GF-D8 (cell line): ENCODE measurements around the gene USP37.

Experiments used
- DNase-seq: peaks from one replicate; lab custom pipeline; 2025; lab: John Stamatoyannopoulos, UW

USP37 gene

DNA sequence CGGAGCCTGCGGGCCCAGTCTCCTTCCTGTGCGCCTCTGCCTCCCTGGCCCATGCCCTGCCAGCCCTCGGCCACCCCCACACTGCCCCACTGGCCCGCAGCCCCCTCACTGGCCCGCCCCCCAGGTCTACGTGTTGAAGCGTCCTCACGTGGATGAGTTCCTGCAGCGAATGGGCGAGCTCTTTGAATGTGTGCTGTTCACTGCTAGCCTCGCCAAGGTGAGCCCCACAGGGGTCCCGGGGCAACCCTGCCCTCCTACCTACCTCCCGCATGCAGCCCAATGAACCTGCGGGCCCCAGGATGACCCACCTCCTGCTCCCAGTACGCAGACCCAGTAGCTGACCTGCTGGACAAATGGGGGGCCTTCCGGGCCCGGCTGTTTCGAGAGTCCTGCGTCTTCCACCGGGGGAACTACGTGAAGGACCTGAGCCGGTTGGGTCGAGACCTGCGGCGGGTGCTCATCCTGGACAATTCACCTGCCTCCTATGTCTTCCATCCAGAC, 165.2 kb downstream of the USP37 start:
- no peak for DNase-seq

DNA sequence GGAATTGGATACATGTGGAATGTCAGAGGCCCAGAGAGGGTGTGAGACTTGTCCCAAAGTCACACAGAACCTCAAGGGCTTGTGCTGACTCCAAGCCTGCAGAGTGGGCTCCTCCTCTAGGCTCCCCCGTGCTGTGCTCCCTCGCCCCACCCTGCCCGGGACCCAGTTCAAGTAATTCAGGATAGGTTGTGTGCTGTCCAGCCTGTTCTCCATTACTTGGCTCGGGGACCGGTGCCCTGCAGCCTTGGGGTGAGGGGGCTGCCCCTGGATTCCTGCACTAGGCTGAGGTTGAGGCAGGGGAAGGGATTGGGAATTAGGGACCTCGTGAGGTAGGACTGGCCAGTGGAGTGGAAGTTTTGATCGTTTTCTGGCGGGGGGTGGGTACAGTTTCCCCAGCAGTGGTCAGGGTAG, 165.7 kb downstream of the USP37 start:
- DNase-seq: no peak

DNA sequence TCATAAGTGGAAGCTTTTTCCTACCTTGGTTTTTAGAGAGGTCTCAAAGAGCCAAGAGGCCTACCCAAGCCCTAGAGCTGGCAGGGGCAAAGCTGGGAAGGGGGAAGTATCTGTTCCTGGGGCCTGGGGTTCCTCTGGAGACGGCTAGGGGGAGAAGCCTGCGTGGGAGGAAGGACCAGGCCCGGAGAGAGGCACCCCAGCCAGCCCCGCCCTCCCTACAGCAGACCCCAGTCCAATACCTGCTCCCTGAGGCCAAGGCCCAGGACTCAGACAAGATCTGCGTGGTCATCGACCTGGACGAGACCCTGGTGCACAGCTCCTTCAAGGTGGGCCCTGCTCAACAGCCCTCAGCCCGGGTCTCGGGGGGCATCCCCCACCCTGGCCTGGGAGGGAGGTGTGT, 166.3 kb downstream of the USP37 start:
- DNase-seq: no peak

GRCh38 chr2:218400930-218401881, 166.9 kb downstream of the USP37 start:
- no peak for DNase-seq
